H1 (cell line): ENCODE data around the gene CFAP157. TPM values are rescaled to one million over a fixed set of nuclear protein-coding genes. Genes with fewer than 3 reads are reported as not detected.

Experiments used
- BCL11A ChIP-seq, 2 experiments: IDR thresholded peaks; one replicate each; pipeline ENCODE4 v1.6.1; 2011; ENCODE audit warnings: low read depth in 2 of 2, low read length in 2 of 2, mild to moderate bottlenecking in 2 of 2
- CHD7 ChIP-seq: fragments of 300-600 bp; sonication (generic); IDR thresholded peaks from 2 replicates; pipeline ENCODE4 v1.7.1; 2012; ENCODE audit warnings: low read length, moderate library complexity, mild to moderate bottlenecking, inconsistent platforms; ENCODE audit not compliant: insufficient replicate concordance
- HDAC6 ChIP-seq: IDR thresholded peaks from one replicate; pipeline ENCODE4 v1.7.1; 2012; ENCODE audit warnings: low read depth, mild to moderate bottlenecking, inconsistent platforms, low read length, moderate library complexity
- KDM1A ChIP-seq: fragments of 200-600, 300-600 bp; sonication (generic); IDR thresholded peaks from 2 replicates; pipeline ENCODE4 v1.7.1; 2016; ENCODE audit warnings: mild to moderate bottlenecking, low read length, borderline replicate concordance
- MAFK ChIP-seq: IDR thresholded peaks from 2 replicates; pipeline ENCODE4 v1.6.1; 2012; ENCODE audit warnings: low read depth, mild to moderate bottlenecking, improper control_type of control experiment, low read length
- polyA plus RNA-seq, 7 experiments: library from polyadenylated mRNA; depleted of rRNA in 3 of 7; stranded (reverse) in 5 of 7; unstranded in 2 of 7; fragments of >200 nt in 5 of 7; fragments of 200-250 nt in 2 of 7; gene quantifications; 1 replicate in 5 of 7; 2 replicates in 1 of 7; 4 replicates in 1 of 7; pipeline versions ENCODE4 v1.2.1 to v1.2.3, GENCODE V29; 2011 to 2013; ENCODE audit warnings: missing spikeins in 2 of 7, mixed read lengths in 2 of 7
- total RNA-seq: library from RNA; stranded (reverse); fragmentation: NEBNext Ultra II Directional; extraction: Animal tissue kit (Norgen Biotek cat#: 25700); gene quantifications from 2 replicates; pipeline ENCODE4 v1.2.1, GENCODE V29; 2021
- TF ChIP-seq, protein P1 (sequence below): IDR thresholded peaks from 2 replicates; pipeline ENCODE4 v1.6.1; 2011; ENCODE audit warnings: low read depth, mild to moderate bottlenecking, low read length; ENCODE audit not compliant: insufficient read depth
- TF ChIP-seq, protein P2 (sequence below): IDR thresholded peaks from 2 replicates; pipeline ENCODE4 v1.6.1; 2011; ENCODE audit warnings: low read length, improper control_type of control experiment
- TF ChIP-seq, protein P3 (sequence below): IDR thresholded peaks from 2 replicates; pipeline ENCODE4 v1.6.1; 2012; ENCODE audit warnings: low read length, inconsistent platforms

Gene CFAP157
- total and polyA plus RNA-seq, 2 of the 8 experiments (the other 6 are each of a cell fraction or from before 2014, with no cell fraction given): not detected

DNA sequence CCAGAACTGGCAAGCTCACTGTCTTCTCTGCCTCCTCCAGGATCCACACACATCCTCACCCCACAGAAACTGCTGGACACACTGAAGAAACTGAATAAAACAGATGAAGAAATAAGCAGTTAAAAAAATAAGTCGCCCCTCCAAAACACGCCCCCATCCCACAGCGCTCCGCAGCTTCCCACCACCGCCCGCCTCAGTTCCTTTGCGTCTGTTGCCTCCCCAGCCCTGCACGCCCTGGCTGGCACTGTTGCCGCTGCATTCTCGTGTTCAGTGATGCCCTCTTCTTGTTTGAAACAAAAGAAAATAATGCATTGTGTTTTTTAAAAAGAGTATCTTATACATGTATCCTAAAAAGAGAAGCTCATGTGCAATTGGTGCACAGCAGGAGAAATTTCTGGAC lies 16.1 kb upstream of the CFAP157 start (continued):
- TF ChIP-seq CHD7: no peak
- TF ChIP-seq BCL11A (IDR thresholded peaks at IDR 0.05; ENCODE audit: low read depth in 2 of 2, low read length in 2 of 2): no peak
- TF ChIP-seq HDAC6: no peak
- no peak for TF ChIP-seq MAFK
- no peak for TF ChIP-seq KDM1A
- TF ChIP-seq, protein P1, sequence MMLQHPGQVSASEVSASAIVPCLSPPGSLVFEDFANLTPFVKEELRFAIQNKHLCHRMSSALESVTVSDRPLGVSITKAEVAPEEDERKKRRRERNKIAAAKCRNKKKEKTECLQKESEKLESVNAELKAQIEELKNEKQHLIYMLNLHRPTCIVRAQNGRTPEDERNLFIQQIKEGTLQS: no peak
- TF ChIP-seq, protein P2, sequence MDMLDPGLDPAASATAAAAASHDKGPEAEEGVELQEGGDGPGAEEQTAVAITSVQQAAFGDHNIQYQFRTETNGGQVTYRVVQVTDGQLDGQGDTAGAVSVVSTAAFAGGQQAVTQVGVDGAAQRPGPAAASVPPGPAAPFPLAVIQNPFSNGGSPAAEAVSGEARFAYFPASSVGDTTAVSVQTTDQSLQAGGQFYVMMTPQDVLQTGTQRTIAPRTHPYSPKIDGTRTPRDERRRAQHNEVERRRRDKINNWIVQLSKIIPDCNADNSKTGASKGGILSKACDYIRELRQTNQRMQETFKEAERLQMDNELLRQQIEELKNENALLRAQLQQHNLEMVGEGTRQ: no peak
- TF ChIP-seq, protein P3, sequence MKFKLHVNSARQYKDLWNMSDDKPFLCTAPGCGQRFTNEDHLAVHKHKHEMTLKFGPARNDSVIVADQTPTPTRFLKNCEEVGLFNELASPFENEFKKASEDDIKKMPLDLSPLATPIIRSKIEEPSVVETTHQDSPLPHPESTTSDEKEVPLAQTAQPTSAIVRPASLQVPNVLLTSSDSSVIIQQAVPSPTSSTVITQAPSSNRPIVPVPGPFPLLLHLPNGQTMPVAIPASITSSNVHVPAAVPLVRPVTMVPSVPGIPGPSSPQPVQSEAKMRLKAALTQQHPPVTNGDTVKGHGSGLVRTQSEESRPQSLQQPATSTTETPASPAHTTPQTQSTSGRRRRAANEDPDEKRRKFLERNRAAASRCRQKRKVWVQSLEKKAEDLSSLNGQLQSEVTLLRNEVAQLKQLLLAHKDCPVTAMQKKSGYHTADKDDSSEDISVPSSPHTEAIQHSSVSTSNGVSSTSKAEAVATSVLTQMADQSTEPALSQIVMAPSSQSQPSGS: no peak
